AG09309 (cell line): ENCODE measurements around the gene XPO4.
"Not testable (repeated sequence)": the region's sequence is repeated elsewhere in the genome, so short reads cannot be mapped to it uniquely, and the experiment has no call there.

ENCODE experiments used
- DNase-seq: peaks from one replicate; pipeline ENCODE4 v3.0.0-alpha.2; 2010; ENCODE audit warnings: low read depth
- H3K4me3 ChIP-seq: 2 replicates; pipeline ENCODE4 v1.5.1; 2011; ENCODE audit warnings: mild to moderate bottlenecking, low read depth, low read length, moderate library complexity; ENCODE audit not compliant: control insufficient read depth
- CTCF ChIP-seq: IDR thresholded peaks from 2 replicates; pipeline ENCODE4 v1.5.1; 2011; ENCODE audit warnings: mild to moderate bottlenecking, low read depth, low read length, inconsistent platforms; ENCODE audit not compliant: insufficient read depth, control insufficient read depth; ENCODE audit errors: missing control alignments

XPO4 gene

GRCh38 chr13:20891034-20891433 is 11.5 kb downstream of the XPO4 start:
- no peak overlapping the region for H3K4me3 ChIP-seq
- no peak for DNase-seq
- TF ChIP-seq CTCF = no peak

GRCh38 chr13:20890540-20890939 is 12.0 kb downstream of the XPO4 start:
- DNase-seq, H3K4me3 ChIP-seq: not testable (repeated sequence)

GRCh38 chr13:20882206-20882605 is 20.3 kb downstream of the XPO4 start:
- no peak overlapping the region for H3K4me3 ChIP-seq
- TF ChIP-seq CTCF = no peak
- DNase-seq = no peak

GRCh38 chr13:20877902-20878301 is 24.6 kb downstream of the XPO4 start:
- DNase-seq = no peak

GRCh38 chr13:20876802-20877201 is 25.7 kb downstream of the XPO4 start:
- not testable (repeated sequence) for DNase-seq, H3K4me3 ChIP-seq

More at GRCh38 chr13:20877902-20878301, 24.6 kb downstream of the XPO4 start:
- no peak overlapping the region for H3K4me3 ChIP-seq
- TF ChIP-seq CTCF = no peak

GRCh38 chr13:20874439-20874838 is 28.1 kb downstream of the XPO4 start:
- not testable (repeated sequence) for DNase-seq, H3K4me3 ChIP-seq

- no peak for TF ChIP-seq CTCF
- peak; percentile 8 for DNase-seq
Measured at GRCh38 chr13:20873348-20873747, 29.2 kb downstream of the XPO4 start.

GRCh38 chr13:20870829-20871228 is 31.7 kb downstream of the XPO4 start:
- no peak for DNase-seq
- H3K4me3 ChIP-seq = no peak overlapping the region
- no peak for TF ChIP-seq CTCF

More at GRCh38 chr13:20873348-20873747, 29.2 kb downstream of the XPO4 start:
- no peak overlapping the region for H3K4me3 ChIP-seq
